Right atrium auricular region (tissue), 2 donors: ENCODE results near the gene NAV2. TPM values are rescaled to one million over a fixed set of nuclear protein-coding genes. Genes with fewer than 3 reads are reported as not detected.

Source experiments
- DNase-seq: peaks from one replicate; pipeline ENCODE4 v3.0.0-alpha.2; 2019; ENCODE audit warnings: low spot score
- H3K27ac ChIP-seq, 2 donors: fragments of 200-600 bp; sonication (generic); 1 replicate in 1 of 2; 2 replicates in 1 of 2; pipeline ENCODE4 v1.5.1; 2016 to 2019
- H3K27me3 ChIP-seq, 2 donors: fragments of 200-600 bp; sonication (generic); one replicate each; pipeline versions ENCODE4 v1.5.1 to v1.6.0; 2017 to 2019
- H3K36me3 ChIP-seq: fragments of 200-600 bp; sonication (generic); one replicate; pipeline ENCODE4 v1.5.1; 2016
- H3K4me1 ChIP-seq, 2 donors: fragments of 200-600 bp; sonication (generic); one replicate each; pipeline versions ENCODE4 v1.5.1 to v1.6.0; 2017 to 2019
- H3K4me3 ChIP-seq, 2 donors: fragments of 200-600 bp; sonication (generic); 1 replicate in 1 of 2; 2 replicates in 1 of 2; pipeline ENCODE4 v1.5.1; 2017 to 2019; ENCODE audit warnings: mild to moderate bottlenecking in 1 of 2, moderate library complexity in 1 of 2
- H3K9me3 ChIP-seq, 2 donors: fragments of 200-600 bp; sonication (generic); one replicate each; pipeline ENCODE4 v1.5.1; 2019
- CTCF ChIP-seq, 2 donors: fragments of 200-600 bp; sonication (generic); IDR thresholded peaks; one replicate each; pipeline ENCODE4 v1.5.1; 2019; ENCODE audit warnings: antibody characterized with exemption in 2 of 2
- total RNA-seq, 2 donors: library from RNA; depleted of rRNA; stranded (reverse); fragments of >200 nt; gene quantifications; one replicate each; pipeline ENCODE4 v1.1.0, GENCODE V29; 2016

NAV2 gene
- total RNA-seq, 2 donors from 2014 or later, result 11.4 to 19.2 TPM

DNA sequence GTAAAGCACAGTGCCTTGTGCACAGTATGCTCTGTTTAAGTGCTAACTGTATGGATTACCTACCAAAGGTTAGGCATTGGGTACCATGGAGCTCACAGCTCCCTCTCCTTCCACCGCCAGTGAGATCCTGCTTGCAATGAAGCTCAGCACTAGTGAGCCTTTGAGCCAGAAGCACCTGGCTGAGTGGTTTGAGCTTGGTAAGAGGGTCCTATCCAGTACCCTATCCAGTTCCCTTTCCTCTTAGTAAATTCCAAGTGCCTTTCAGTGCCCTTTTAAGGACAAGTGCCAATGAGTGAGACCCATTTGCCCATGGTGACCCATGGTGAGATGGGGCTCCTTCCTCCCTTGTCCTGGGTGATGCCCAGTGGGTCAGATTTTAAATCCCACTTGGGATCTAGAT is 43.1 kb upstream of the NAV2 start:
- H3K36me3 ChIP-seq, result no peaks in the 10 kb centered on the region
- H3K4me1 ChIP-seq, result peaks cover 0 to 27% of the 10 kb centered on the region in 2 donors
- no peaks in the 10 kb centered on the region for H3K27me3 ChIP-seq
- TF ChIP-seq CTCF (IDR thresholded peaks at IDR 0.05), result no peak
- DNase-seq, result no peak
- H3K27ac ChIP-seq, result no peak overlapping the region
- no peaks in the 10 kb centered on the region for H3K9me3 ChIP-seq
- H3K4me3 ChIP-seq, result no peak overlapping the region

GRCh38 chr11:19670030-19670791 is 42.4 kb upstream of the NAV2 start:
- no peaks in the 10 kb centered on the region for H3K9me3 ChIP-seq
- no peak for TF ChIP-seq CTCF (IDR thresholded peaks at IDR 0.05)
- no peak overlapping the region for H3K27ac ChIP-seq
- no peaks in the 10 kb centered on the region for H3K36me3 ChIP-seq
- no peak overlapping the region for H3K4me3 ChIP-seq
- H3K4me1 ChIP-seq, result peaks cover 0 to 25% of the 10 kb centered on the region in 2 donors
- DNase-seq, result no peak
- no peaks in the 10 kb centered on the region for H3K27me3 ChIP-seq

- Histone ChIP-seq H3K4me3 (no peak overlapping the region), H3K27me3 (no peaks in the 10 kb centered on the region), H3K36me3 (no peaks in the 10 kb centered on the region), H3K4me1 (peaks cover 0 to 44% of the 10 kb centered on the region in 2 donors), H3K9me3 (no peaks in the 10 kb centered on the region), H3K27ac (peak overlapping the region; percentile 79 to 91)
- TF ChIP-seq CTCF (IDR thresholded peaks at IDR 0.05), result no peak
- no peak for DNase-seq
These were observed 39.9 kb upstream of the NAV2 start for GRCh38 chr11:19672586-19673206.

DNA sequence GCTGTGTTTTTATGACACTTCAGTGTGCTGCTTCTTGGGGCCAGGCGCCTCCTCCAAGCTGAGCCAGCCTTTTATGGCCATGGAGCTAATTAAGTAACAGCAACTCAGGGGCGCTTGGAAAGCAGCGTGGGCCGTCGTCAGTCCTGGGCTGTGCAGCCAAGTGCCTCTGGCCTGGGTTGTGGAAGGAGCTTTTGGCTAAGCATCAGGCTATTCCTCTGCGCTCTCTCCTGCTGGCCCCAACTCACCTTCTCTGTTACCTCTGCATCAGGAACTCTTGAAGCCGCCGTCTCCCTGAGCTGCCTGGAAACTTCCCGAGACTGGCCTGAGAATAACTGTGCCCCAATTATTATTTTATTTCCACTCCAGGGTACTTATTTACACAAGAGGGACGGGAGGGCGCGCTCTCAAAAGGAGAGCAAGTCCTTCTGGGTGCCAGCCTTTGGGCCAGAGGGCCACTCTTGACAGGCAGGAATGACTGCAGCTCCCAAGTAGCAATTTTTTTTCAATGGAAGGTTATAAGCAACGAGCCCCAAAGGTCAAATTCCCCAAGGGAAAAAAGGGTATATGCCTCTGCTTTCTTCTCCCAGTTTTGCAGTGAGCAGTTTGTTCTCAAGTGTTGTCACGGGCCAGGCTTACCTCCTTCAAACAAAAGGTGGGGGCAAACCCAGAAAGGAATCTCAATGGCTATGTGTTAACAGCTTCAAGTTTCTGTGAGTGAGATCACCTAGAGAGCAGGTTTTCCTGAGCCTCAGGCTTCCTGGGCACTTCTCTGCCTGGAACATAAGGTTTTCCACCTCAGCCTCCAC is 38.5 kb upstream of the NAV2 start:
- Histone ChIP-seq H3K36me3 (no peaks in the 10 kb centered on the region), H3K4me1 (peaks cover 0 to 48% of the 10 kb centered on the region in 2 donors), H3K9me3 (no peaks in the 10 kb centered on the region), H3K27ac (peak overlapping the region; percentile 79 to 91), H3K4me3 (no peak overlapping the region), H3K27me3 (no peaks in the 10 kb centered on the region)
- TF ChIP-seq CTCF (IDR thresholded peaks at IDR 0.05), result no peak
- DNase-seq, result peak; percentile 85

GRCh38 chr11:19674836-19675235 is 37.8 kb upstream of the NAV2 start:
- H3K4me3 ChIP-seq, result no peak overlapping the region
- peaks cover 0 to 53% of the 10 kb centered on the region in 2 donors for H3K4me1 ChIP-seq
- TF ChIP-seq CTCF (IDR thresholded peaks at IDR 0.05), result no peak
- peak overlapping the region; percentile 79 to 91 for H3K27ac ChIP-seq
- no peaks in the 10 kb centered on the region for H3K36me3 ChIP-seq
- H3K9me3 ChIP-seq, result no peaks in the 10 kb centered on the region
- H3K27me3 ChIP-seq, result no peaks in the 10 kb centered on the region
- no peak for DNase-seq
